Measurements from ENCODE around the gene DVL3.

The DVL3 gene

GRCh38 chr3:184178521-184179138 lies 23.5 kb downstream of the DVL3 start:
- H3K4me3 ChIP-seq (ENCODE audit: low read depth, low read length), result no peak overlapping the region
- no peak for DNase-seq
- peaks cover 70% of the 10 kb centered on the region for H3K36me3 ChIP-seq
- no peaks in the 10 kb centered on the region for H3K27me3 ChIP-seq (ENCODE audit: insufficient read depth, low read depth, severe bottlenecking)
- no peaks in the 10 kb centered on the region for H3K9me3 ChIP-seq (ENCODE audit: severe bottlenecking)
- H3K27ac ChIP-seq, result no peak overlapping the region
- no peak for TF ChIP-seq CTCF (IDR thresholded peaks at IDR 0.05; ENCODE audit: low read depth, low read length)

- TF ChIP-seq CTCF (IDR thresholded peaks at IDR 0.05; ENCODE audit: low read depth, low read length), result no peak
- H3K4me3 ChIP-seq (ENCODE audit: low read depth, low read length), result no peak overlapping the region
- no peak for DNase-seq
- no peak overlapping the region for H3K27ac ChIP-seq
- H3K27me3 ChIP-seq (ENCODE audit: insufficient read depth, low read depth, severe bottlenecking), result no peaks in the 10 kb centered on the region
- H3K36me3 ChIP-seq, result peaks cover 82% of the 10 kb centered on the region
- no peaks in the 10 kb centered on the region for H3K9me3 ChIP-seq (ENCODE audit: severe bottlenecking)
Measured at GRCh38 chr3:184180165-184180564, 25.0 kb downstream of the DVL3 start.

- no peak overlapping the region for H3K27ac ChIP-seq
- H3K4me3 ChIP-seq (ENCODE audit: low read depth, low read length), result no peak overlapping the region
- no peak for DNase-seq
- H3K36me3 ChIP-seq, result peaks cover 83% of the 10 kb centered on the region
- no peak for TF ChIP-seq CTCF (IDR thresholded peaks at IDR 0.05; ENCODE audit: low read depth, low read length)
- H3K27me3 ChIP-seq (ENCODE audit: insufficient read depth, low read depth, severe bottlenecking), result no peaks in the 10 kb centered on the region
- no peaks in the 10 kb centered on the region for H3K9me3 ChIP-seq (ENCODE audit: severe bottlenecking)
Measured at GRCh38 chr3:184181596-184181995, 26.4 kb downstream of the DVL3 start.

- Histone ChIP-seq H3K9me3 (ENCODE audit: severe bottlenecking) (no peaks in the 10 kb centered on the region), H3K27ac (no peak overlapping the region), H3K4me3 (ENCODE audit: low read depth, low read length) (no peak overlapping the region), H3K36me3 (peaks cover 83% of the 10 kb centered on the region), H3K27me3 (ENCODE audit: insufficient read depth, low read depth, severe bottlenecking) (no peaks in the 10 kb centered on the region)
- DNase-seq, result no peak
- TF ChIP-seq CTCF (IDR thresholded peaks at IDR 0.05; ENCODE audit: low read depth, low read length), result no peak
Measured at GRCh38 chr3:184183679-184184078, 28.5 kb downstream of the DVL3 start.

GRCh38 chr3:184184546-184185230 lies 29.5 kb downstream of the DVL3 start:
- no peak for TF ChIP-seq CTCF (IDR thresholded peaks at IDR 0.05; ENCODE audit: low read depth, low read length)
- Histone ChIP-seq H3K9me3 (ENCODE audit: severe bottlenecking) (no peaks in the 10 kb centered on the region), H3K36me3 (peaks cover 83% of the 10 kb centered on the region), H3K4me3 (ENCODE audit: low read depth, low read length) (no peak overlapping the region), H3K27me3 (ENCODE audit: insufficient read depth, low read depth, severe bottlenecking) (no peaks in the 10 kb centered on the region), H3K27ac (peak overlapping the region; percentile 92)
- no peak for DNase-seq
